Lower lobe of right lung (tissue), 2 donors: Measurements from ENCODE around the gene CAPN1. TPM values are rescaled to one million over a fixed set of nuclear protein-coding genes. Genes with fewer than 3 reads are reported as not detected.
"Not testable (repeated sequence)": the region's sequence is repeated elsewhere in the genome, so short reads cannot be mapped to it uniquely, and the experiment has no call there.

Experiments
- ATAC-seq, 2 donors: fragments of 200-7000 bp; cut with Tn5 transposase; one replicate each; pipeline ENCODE4 v1.9.1; 2020 to 2022; ENCODE audit warnings: mild to moderate bottlenecking in 2 of 2, moderate library complexity in 2 of 2
- DNase-seq: peaks from one replicate; pipeline ENCODE4 v3.0.0-alpha.2; 2020
- H3K27ac ChIP-seq: fragments of 200-600 bp; one replicate; pipeline ENCODE4 v1.8.0; 2022
- H3K27me3 ChIP-seq: fragments of 200-600 bp; one replicate; pipeline ENCODE4 v1.8.0; 2022; ENCODE audit warnings: low read depth
- H3K36me3 ChIP-seq: fragments of 200-600 bp; one replicate; pipeline ENCODE4 v1.8.0; 2022; ENCODE audit warnings: mild to moderate bottlenecking
- H3K4me1 ChIP-seq: fragments of 200-600 bp; one replicate; pipeline ENCODE4 v1.8.0; 2022
- H3K4me3 ChIP-seq: fragments of 200-600 bp; one replicate; pipeline ENCODE4 v1.8.0; 2022; ENCODE audit warnings: mild to moderate bottlenecking
- H3K9me3 ChIP-seq: fragments of 200-600 bp; one replicate; pipeline ENCODE4 v1.8.0; 2022
- intact Hi-C: fragments of 100-400 bp; cut with DNase I; formaldehyde crosslinking; loops from one replicate; pipeline ENCODE4 v1.11.0; 2022
- total RNA-seq: library from RNA; stranded (reverse); fragmentation: NEBNext Ultra II Directional; extraction: Animal tissue kit (Norgen Biotek cat#: 25700); gene quantifications from one replicate; pipeline ENCODE4 v1.2.1, GENCODE V29; 2021
- TF ChIP-seq, protein P1 (sequence below): fragments of 200-600 bp; IDR thresholded peaks from one replicate; pipeline ENCODE4 v1.8.0; 2022; ENCODE audit warnings: antibody characterized with exemption, mild to moderate bottlenecking
- donor health status: DM: no; HTN: yes; CAD: no; lungs with severe emphysema.

Gene CAPN1
- total RNA-seq, 1 donor from 2014 or later = 176 TPM

DNA sequence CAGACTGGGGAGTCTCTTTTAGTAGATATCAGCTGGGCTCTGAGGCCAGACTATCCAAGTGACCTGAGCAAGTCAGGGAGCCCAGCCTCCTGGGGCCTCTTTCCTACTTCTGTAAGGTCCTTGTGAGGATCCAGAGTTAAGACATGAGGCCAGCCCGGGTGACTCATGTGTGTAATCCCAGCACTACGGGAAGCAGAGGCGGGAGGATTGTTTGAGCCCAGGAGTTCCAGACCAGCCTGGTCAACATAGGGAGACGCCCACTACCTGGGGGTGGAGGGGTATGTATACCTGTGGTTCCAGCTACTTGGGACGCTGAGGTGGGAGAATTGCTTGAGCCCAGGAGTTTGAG lies 43.2 kb downstream of the CAPN1 start:
- TF ChIP-seq, protein P1, sequence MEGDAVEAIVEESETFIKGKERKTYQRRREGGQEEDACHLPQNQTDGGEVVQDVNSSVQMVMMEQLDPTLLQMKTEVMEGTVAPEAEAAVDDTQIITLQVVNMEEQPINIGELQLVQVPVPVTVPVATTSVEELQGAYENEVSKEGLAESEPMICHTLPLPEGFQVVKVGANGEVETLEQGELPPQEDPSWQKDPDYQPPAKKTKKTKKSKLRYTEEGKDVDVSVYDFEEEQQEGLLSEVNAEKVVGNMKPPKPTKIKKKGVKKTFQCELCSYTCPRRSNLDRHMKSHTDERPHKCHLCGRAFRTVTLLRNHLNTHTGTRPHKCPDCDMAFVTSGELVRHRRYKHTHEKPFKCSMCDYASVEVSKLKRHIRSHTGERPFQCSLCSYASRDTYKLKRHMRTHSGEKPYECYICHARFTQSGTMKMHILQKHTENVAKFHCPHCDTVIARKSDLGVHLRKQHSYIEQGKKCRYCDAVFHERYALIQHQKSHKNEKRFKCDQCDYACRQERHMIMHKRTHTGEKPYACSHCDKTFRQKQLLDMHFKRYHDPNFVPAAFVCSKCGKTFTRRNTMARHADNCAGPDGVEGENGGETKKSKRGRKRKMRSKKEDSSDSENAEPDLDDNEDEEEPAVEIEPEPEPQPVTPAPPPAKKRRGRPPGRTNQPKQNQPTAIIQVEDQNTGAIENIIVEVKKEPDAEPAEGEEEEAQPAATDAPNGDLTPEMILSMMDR = no peak
- H3K4me3 ChIP-seq = peak overlapping the region; percentile 49
- peaks cover 24% of the 10 kb centered on the region for H3K4me1 ChIP-seq
- ATAC-seq (peak; percentile 82 to 87), DNase-seq (peak; percentile 76)
- intact Hi-C loops = no loop called here
- H3K27ac ChIP-seq = no peak overlapping the region
- H3K9me3 ChIP-seq = no peaks in the 10 kb centered on the region
- no peaks in the 10 kb centered on the region for H3K27me3 ChIP-seq
- no peaks in the 10 kb centered on the region for H3K36me3 ChIP-seq

DNA sequence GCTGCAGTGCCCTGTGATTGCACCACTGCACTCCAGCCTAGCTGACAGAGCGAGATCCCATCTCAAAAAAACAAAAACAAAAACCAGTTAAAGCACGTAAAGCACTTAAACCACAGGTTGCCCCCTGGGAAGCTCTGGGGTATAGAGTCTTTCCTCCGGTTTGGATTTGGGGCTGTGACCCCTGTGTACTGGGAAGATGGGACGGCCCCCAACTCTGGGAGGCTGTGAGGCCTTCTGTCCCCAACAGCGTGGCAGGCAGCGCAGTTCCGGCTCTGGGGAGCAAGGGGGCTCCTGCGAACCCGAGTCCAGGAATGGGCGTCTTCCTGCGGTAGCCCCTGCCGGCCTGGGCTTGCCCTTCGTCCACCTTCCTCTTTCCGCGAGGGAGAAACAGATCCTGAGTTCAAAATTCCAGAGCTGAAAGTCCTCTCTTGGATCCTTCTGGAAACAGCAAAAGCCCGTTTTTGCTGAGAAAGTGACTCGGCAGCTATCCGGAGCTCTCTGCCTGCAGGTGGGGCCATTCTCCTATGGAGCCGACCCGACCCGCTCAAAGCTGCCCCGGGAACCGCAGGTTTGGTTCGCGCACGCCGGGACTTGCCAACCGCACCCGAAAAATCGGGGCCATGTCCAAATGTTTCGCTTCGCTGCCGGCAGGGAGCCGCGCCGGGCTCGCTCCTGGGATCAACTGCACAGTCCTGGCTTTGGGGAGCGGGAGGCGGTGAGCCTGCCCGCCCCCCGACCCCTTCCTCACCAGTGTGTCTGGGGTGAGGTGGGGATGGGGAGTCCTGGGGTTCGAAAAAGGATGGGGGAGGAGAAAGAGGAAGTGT lies 43.8 kb downstream of the CAPN1 start:
- intact Hi-C loops = no loop called here
- Histone ChIP-seq H3K36me3 (no peaks in the 10 kb centered on the region), H3K27me3 (no peaks in the 10 kb centered on the region), H3K4me3 (peak overlapping the region; percentile 49), H3K9me3 (no peaks in the 10 kb centered on the region), H3K4me1 (peaks cover 24% of the 10 kb centered on the region), H3K27ac (peak overlapping the region; percentile 6)
- TF ChIP-seq, protein P1 = peak; percentile 30
- DNase-seq = peak; percentile 73
- peak; percentile 72 to 81 for ATAC-seq

DNA sequence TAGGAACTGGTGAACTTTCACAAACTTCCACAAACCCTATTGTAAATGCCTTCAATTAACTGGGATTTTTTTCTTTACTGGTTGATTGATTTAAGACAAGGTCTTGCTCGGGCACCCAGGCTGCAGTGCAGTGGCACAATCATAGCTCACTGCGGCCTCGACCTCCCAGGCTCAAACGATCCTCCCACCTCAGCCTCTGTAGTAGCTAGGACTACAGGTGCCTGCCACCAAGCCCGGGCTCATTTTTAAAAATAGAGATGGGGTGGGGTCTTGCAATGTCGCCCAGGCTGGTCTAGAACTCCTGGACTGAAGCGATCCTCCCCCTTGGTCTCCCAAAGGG lies 44.3 kb downstream of the CAPN1 start:
- no peak overlapping the region for H3K27ac ChIP-seq
- H3K36me3 ChIP-seq = no peaks in the 10 kb centered on the region
- peaks cover 24% of the 10 kb centered on the region for H3K4me1 ChIP-seq
- ATAC-seq (no peak), DNase-seq (no peak)
- H3K4me3 ChIP-seq = peak overlapping the region; percentile 49
- no peaks in the 10 kb centered on the region for H3K27me3 ChIP-seq
- TF ChIP-seq, protein P1 = no peak
- H3K9me3 ChIP-seq = no peaks in the 10 kb centered on the region
- intact Hi-C loops = no loop called here

DNA sequence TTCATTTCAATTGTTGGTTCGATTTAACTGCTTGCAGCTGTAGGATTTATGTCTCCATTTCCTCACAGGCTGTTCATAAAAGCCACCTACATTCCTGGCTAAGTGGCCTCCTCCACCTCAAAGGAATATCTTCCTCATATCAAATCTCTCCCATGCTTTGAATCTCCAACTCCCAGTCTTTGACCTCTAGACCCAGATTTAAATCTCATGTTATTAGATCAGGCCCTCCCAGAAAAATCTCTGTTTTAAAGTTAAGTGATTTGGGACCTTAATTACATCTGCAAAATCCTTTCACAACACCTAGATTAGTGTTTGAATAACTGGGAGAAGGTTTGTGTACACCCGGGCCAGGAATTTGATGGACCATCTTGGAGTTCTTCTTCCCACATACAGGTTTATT lies 46.2 kb downstream of the CAPN1 start:
- Histone ChIP-seq H3K9me3 (no peaks in the 10 kb centered on the region), H3K27me3 (no peaks in the 10 kb centered on the region), H3K4me3 (no peak overlapping the region), H3K27ac (no peak overlapping the region), H3K36me3 (no peaks in the 10 kb centered on the region), H3K4me1 (peaks cover 14% of the 10 kb centered on the region)
- intact Hi-C loops = no loop called here
- TF ChIP-seq, protein P1 = no peak
- DNase-seq (no peak), ATAC-seq (no peak)

DNA sequence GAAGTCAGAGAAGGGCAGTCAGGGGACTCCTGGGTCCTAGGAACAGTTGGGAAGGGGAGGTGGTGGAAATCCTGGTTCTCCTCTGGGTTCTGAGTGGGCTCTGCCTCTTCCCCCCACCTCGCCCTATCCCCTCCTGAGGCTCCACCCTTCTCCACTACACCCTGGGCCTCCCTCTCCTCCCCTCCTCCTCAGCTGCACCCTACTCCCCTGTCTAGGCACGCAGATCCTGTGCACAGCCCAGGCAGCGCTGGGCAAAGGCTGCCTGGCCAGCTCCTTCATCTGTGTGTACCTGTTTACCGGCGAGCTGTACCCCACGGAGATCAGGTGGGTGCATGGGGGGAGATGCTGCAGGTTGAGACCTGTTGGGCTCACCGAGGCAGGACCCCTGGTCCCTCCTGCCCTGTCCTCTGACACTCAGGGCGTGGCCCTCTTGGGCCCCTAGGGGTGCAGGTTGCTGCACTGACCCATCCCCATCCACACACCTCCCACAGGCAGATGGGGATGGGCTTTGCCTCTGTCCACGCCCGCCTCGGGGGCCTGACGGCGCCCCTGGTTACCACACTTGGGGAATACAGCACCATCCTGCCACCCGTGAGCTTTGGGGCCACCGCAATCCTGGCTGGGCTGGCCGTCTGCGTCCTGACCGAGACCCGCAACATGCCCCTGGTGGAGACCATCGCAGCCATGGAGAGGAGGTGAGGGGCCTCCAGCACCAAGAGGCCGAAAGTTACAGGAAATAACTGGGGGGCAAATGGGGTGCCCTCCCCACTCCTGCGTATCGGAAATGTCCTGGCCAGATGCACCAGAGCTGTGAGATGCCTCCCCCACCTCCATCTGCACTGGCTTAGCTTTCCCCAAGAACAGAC lies 54.7 kb downstream of the CAPN1 start:
- no peaks in the 10 kb centered on the region for H3K4me1 ChIP-seq
- no peak overlapping the region for H3K27ac ChIP-seq
- TF ChIP-seq, protein P1 = no peak
- ATAC-seq (peak; percentile 10 to 32), DNase-seq (no peak)
- intact Hi-C loops = no loop called here
- H3K9me3 ChIP-seq = no peaks in the 10 kb centered on the region
- H3K27me3 ChIP-seq = no peaks in the 10 kb centered on the region
- no peaks in the 10 kb centered on the region for H3K36me3 ChIP-seq
- no peak overlapping the region for H3K4me3 ChIP-seq

DNA sequence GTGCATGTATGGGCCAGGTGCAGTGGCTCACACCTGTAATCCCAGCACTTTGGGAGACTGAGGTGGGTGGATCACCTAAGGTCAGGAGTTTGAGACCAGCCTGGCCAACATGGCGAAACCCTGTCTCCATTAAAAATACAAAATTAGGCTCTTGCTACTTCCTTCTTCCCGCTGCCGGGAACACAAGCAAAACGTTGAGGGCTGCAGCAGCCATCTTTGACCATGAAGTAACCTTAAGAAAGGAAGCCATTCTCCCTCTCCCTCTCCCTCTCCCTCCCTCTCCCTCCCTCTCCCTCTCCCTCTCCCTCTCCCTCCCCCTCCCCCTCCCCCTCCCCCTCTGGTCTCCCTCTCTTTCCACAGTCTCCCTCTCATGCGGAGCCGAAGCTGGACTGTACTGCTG lies 56.6 kb downstream of the CAPN1 start:
- H3K4me1 ChIP-seq, DNase-seq, H3K27me3 ChIP-seq, ATAC-seq, H3K9me3 ChIP-seq, H3K27ac ChIP-seq, H3K4me3 ChIP-seq, H3K36me3 ChIP-seq, intact Hi-C loops: not testable (repeated sequence)
